Loucy (cell line): Measurements from ENCODE around the gene MAML3.

Source experiments
- H2AFZ ChIP-seq: fragments of 200-600 bp; sonication (generic); 2 replicates; pipeline ENCODE4 v1.6.0; 2016; ENCODE audit warnings: antibody characterized with exemption, mild to moderate bottlenecking, low read length, moderate library complexity
- H3F3A ChIP-seq: fragments of 200-600 bp; 2 replicates; pipeline ENCODE4 v1.6.0; 2016; ENCODE audit warnings: antibody characterized with exemption, low read depth, mild to moderate bottlenecking
- H3K27me3 ChIP-seq: fragments of 200-600 bp; sonication (generic); 2 replicates; pipeline ENCODE4 v1.6.1; 2014; ENCODE audit warnings: low read length, mild to moderate bottlenecking; ENCODE audit not compliant: insufficient read depth, poor library complexity, severe bottlenecking
- H3K36me3 ChIP-seq: fragments of 200-600 bp; sonication (generic); 2 replicates; pipeline ENCODE4 v1.6.1; 2016; ENCODE audit warnings: low read length; ENCODE audit not compliant: insufficient read depth
- H3K4me1 ChIP-seq: fragments of 200-600 bp; sonication (generic); 2 replicates; pipeline ENCODE4 v1.5.1; 2014; ENCODE audit warnings: low read length, mild to moderate bottlenecking; ENCODE audit not compliant: insufficient read depth, poor library complexity, severe bottlenecking
- H3K4me2 ChIP-seq: fragments of 200-600 bp; sonication (generic); 2 replicates; pipeline ENCODE4 v1.6.0; 2014; ENCODE audit warnings: antibody characterized with exemption, low read length, low read depth, mild to moderate bottlenecking; ENCODE audit not compliant: poor library complexity, severe bottlenecking
- H3K4me3 ChIP-seq: fragments of 200-600 bp; sonication (generic); 2 replicates; pipeline ENCODE4 v1.5.1; 2014; ENCODE audit warnings: low read length, mild to moderate bottlenecking, mixed read lengths; ENCODE audit not compliant: poor library complexity, severe bottlenecking
- H3K79me2 ChIP-seq: fragments of 200-600 bp; sonication (generic); 2 replicates; pipeline ENCODE4 v1.6.1; 2014; ENCODE audit warnings: low read length; ENCODE audit not compliant: insufficient read depth
- H3K9ac ChIP-seq: fragments of 200-600 bp; sonication (generic); 2 replicates; pipeline ENCODE4 v1.6.0; 2014; ENCODE audit warnings: mild to moderate bottlenecking, low read depth, low read length, moderate library complexity; ENCODE audit not compliant: poor library complexity, severe bottlenecking
- H3K9me2 ChIP-seq: fragments of 200-600 bp; sonication (generic); replicated peaks from 2 replicates; pipeline ENCODE4 v1.6.1; 2016; ENCODE audit warnings: low read depth, low read length, mixed read lengths
- H3K9me3 ChIP-seq: fragments of 200-600 bp; sonication (generic); 2 replicates; pipeline ENCODE4 v1.6.1; 2014; ENCODE audit warnings: mild to moderate bottlenecking, antibody characterized with exemption, low read length, low read depth; ENCODE audit not compliant: insufficient read depth
- H4K20me1 ChIP-seq: fragments of 200-600 bp; sonication (generic); 2 replicates; pipeline ENCODE4 v1.6.0; 2014; ENCODE audit warnings: antibody characterized with exemption, low read length, mild to moderate bottlenecking; ENCODE audit not compliant: insufficient read depth, poor library complexity, severe bottlenecking
- CTCF ChIP-seq: fragments of 200-600 bp; sonication (generic); conservative IDR thresholded peaks from 2 replicates; pipeline ENCODE4 v1.5.1; 2014; ENCODE audit warnings: mild to moderate bottlenecking, antibody characterized with exemption, low read length
- EZH2phosphoT487 ChIP-seq: fragments of 200-600 bp; IDR thresholded peaks from 2 replicates; pipeline ENCODE4 v1.6.1; 2018; ENCODE audit warnings: antibody characterized with exemption, mild to moderate bottlenecking, moderate library complexity, borderline replicate concordance

MAML3 gene

DNA sequence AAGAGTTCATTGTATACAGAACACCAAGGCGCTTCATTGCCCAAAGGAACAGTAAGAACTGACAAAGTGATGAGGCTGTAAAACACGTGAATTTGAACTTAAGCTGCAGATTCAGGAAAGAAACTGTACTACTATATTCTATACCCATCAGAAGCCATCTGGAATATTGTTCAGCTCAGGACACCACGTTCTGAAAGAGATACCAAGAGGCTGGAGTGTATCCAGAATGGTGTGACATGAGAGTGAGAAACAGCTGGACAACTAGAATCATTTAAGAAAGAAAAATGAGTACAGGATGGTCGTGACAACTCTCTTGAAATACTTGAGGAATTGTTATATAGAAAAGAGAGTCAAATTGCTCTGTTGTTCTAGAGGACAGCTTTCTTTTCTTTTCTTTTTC, 393.4 kb downstream of the MAML3 start:
- H3K79me2 ChIP-seq: peaks cover 5% of the 10 kb centered on the region; the same call in 1 of the 2 replicates
- no peaks in the 10 kb centered on the region for H4K20me1 ChIP-seq
- H2AFZ ChIP-seq: no peak overlapping the region
- H3K9me2 ChIP-seq: no peaks in the 10 kb centered on the region
- H3K9me3 ChIP-seq: no peaks in the 10 kb centered on the region
- peaks cover 61% of the 10 kb centered on the region for H3K4me1 ChIP-seq
- H3K36me3 ChIP-seq: no peaks in the 10 kb centered on the region
- no peak overlapping the region for H3K4me2 ChIP-seq
- H3K27me3 ChIP-seq: no peaks in the 10 kb centered on the region
- TF ChIP-seq CTCF: no peak
- no peak for TF ChIP-seq EZH2phosphoT487
- no peak overlapping the region for H3K4me3 ChIP-seq
- no peak overlapping the region for H3K9ac ChIP-seq
- H3F3A ChIP-seq: peaks cover 15% of the 10 kb centered on the region

- Histone ChIP-seq H3K79me2 (peaks cover 5% of the 10 kb centered on the region; the same call in 1 of the 2 replicates), H3K9ac (no peak overlapping the region), H3K36me3 (no peaks in the 10 kb centered on the region), H3K4me2 (no peak overlapping the region), H3K4me3 (no peak overlapping the region), H2AFZ (no peak overlapping the region), H3F3A (peaks cover 11% of the 10 kb centered on the region), H4K20me1 (no peaks in the 10 kb centered on the region), H3K27me3 (no peaks in the 10 kb centered on the region), H3K9me2 (no peaks in the 10 kb centered on the region), H3K9me3 (no peaks in the 10 kb centered on the region), H3K4me1 (peaks cover 46% of the 10 kb centered on the region)
- TF ChIP-seq CTCF: no peak
- no peak for TF ChIP-seq EZH2phosphoT487
These were observed 394.9 kb downstream of the MAML3 start for GRCh38 chr4:139759097-139759496.

GRCh38 chr4:139756391-139757180, 397.4 kb downstream of the MAML3 start:
- TF ChIP-seq EZH2phosphoT487: no peak
- no peak for TF ChIP-seq CTCF
- no peaks in the 10 kb centered on the region for H3F3A ChIP-seq
- H3K9ac ChIP-seq: no peak overlapping the region
- H4K20me1 ChIP-seq: no peaks in the 10 kb centered on the region
- no peaks in the 10 kb centered on the region for H3K9me2 ChIP-seq
- no peak overlapping the region for H3K4me2 ChIP-seq
- peaks cover 32% of the 10 kb centered on the region for H3K4me1 ChIP-seq
- no peaks in the 10 kb centered on the region for H3K9me3 ChIP-seq
- no peak overlapping the region for H3K4me3 ChIP-seq
- no peaks in the 10 kb centered on the region for H3K27me3 ChIP-seq
- peaks cover 5% of the 10 kb centered on the region; the same call in 1 of the 2 replicates for H3K79me2 ChIP-seq
- H3K36me3 ChIP-seq: no peaks in the 10 kb centered on the region
- no peak overlapping the region for H2AFZ ChIP-seq
